ENCODE data around the gene SPN.
A peak's percentile ranks its signal among the peaks of the same experiment; 100 is the strongest.
"Not testable (repeated sequence)": the region's sequence is repeated elsewhere in the genome, so short reads cannot be mapped to it uniquely, and the experiment has no call there.

The SPN gene, protein sequence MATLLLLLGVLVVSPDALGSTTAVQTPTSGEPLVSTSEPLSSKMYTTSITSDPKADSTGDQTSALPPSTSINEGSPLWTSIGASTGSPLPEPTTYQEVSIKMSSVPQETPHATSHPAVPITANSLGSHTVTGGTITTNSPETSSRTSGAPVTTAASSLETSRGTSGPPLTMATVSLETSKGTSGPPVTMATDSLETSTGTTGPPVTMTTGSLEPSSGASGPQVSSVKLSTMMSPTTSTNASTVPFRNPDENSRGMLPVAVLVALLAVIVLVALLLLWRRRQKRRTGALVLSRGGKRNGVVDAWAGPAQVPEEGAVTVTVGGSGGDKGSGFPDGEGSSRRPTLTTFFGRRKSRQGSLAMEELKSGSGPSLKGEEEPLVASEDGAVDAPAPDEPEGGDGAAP

DNA sequence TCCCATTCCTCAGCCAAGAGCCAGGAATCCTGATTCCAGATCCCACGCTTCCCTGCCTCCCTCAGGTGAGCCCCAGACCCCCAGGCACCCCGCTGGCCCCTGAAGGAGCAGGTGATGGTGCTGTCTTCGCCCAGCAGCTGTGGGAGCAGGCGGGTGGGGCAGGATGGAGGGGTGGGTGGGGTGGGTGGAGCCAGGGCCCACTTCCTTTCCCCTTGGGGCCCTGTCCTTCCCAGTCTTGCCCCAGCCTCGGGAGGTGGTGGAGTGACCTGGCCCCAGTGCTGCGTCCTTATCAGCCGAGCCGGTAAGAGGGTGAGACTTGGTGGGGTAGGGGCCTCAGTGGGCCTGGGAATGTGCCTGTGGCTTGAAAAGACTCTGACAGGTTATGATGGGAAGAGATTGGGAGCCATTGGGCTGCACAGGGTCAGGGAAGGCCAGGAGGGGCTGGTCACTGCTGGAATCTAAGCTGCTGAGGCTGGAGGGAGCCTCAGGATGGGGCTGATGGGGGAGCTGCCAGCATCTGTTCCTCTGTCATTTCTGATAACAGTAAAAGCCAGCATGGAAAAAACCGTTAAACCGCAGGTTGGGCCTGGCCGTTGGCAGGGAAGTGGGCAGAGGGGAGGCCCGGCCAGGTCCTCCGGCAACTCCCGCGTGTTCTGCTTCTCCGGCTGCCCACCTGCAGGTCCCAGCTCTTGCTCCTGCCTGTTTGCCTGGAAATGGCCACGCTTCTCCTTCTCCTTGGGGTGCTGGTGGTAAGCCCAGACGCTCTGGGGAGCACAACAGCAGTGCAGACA lies at the start of gene SPN:
TSS of gene SPN (plus strand) at position 232 of the 791 bp plus-strand sequence. CDS start at position 714, 482 bp downstream.
- no peak for DNase-seq

DNA sequence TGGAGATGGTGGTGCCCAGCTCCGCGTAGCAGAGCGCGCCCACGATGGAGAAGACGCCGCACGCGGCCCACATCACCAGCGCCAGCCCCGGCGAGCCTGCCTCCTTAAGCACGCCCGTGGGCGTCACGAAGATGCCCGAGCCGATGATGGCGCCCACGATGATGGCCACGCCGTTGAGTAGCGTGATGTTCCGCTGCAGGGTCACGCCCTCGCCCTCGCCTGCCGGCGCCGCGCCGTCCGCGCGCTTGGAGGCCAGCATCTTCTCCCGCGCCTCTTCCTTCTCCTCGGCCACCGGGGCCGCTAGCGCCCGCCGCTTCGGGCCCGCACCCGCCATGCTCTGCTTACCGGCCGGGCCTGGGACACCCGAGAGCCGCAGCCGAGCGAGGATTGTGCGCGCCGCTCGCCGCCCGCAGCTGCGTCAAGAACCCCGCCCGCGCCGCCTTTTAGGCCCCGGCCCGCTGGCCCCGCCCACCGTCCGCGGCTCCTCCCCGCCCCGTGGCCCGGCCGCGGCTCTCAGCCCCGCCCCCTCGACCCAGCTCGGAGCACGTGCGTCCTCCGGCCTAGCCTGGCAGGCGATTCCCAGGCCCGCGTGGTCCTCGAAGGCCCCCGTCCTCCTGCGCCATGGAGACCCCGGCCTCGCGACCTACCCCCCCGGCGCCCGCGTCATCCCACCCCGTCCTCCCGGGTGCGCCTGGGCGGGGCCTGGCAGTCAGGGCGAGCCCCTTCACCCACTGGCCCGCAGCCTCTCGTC lies 49.6 kb upstream of the SPN start:
- DNase-seq, result peak; percentile 33

DNA sequence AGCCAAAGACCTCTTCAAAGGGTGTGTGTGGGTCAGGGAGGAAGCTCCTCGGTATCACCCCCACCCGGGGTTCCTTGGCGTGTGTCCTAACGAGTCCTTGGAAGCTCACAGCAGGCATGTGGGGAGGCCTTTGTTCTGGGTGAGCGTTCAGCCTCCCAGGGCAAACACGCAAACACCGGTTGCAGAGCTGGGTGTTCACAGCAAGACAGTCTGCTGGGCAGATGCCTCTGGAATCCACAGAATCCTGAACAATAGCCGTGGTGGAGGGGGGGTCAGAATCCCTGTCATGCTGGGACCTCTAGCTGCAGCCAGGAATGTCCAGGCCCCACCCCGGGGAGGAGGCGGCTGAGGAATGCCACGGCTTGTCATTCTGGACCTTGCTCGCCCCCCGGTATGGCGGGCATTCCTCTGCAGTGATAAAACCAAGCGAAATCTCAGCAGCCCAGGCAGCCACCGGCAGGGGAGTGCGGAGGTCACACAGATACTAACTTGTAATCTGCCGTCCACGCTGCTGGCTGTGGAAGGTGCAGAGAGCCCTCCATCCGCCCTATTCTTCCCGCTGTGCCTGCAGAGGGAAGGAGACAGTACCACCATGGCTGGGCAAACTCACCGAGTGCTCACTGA lies 48.2 kb upstream of the SPN start:
- not testable (repeated sequence) for DNase-seq

DNA sequence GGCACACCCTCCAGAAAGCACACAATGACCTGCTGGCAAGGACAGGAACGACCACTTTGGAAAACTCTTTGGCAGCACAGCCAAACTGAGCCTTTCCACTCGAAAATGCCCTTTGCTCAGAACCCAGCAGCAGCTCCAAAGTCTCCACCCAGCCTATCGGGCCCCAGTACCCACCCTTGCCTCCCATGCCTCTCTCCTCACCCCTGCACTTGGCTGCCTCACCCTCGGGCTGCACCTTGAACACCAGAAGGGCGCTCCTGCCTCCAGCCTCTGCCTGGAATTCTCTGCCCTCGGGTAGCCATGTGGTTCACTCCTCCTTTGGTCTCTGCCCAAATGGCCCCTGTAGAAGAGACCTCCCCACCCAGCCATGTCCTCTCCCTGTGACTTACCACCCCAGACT lies 46.9 kb upstream of the SPN start:
- DNase-seq, result not testable (repeated sequence)

DNA sequence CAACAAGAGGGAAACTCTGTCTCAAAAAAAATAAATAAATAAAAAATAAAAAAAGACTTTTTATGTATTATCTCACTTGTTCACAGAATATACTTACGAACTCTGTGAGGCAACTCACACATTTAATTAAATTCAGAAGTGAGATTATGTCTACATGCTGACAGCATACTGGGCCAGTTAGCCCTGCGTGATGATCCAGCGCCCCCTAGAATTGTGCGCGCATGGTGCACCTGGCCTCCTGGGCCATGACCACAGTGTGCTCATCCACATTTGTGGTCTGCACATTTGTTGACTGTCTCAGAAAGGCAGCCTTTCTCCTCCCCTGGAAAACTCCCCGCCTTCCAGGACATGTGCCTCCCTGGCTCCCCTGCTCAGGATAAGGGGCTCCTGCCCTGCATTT lies 42.5 kb upstream of the SPN start:
- not testable (repeated sequence) for DNase-seq

DNA sequence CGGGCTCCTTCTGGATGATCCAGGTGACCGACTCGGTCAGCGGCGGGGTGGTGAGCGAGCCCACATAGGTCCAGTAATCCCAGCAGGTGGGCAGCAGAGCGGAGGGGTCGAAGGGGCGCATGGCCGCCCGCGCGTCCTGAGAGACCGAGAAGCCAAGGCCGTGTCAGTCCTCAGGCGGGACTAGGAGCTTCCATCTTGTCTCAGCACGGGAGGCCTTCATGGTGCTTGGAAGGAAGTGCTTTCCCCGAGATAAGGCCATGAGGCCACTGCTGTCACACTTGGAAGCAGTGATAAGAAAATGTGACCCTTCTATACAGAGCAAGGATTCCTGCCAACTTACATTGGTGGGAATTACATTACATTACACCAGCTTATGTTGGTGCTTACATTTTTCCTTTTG lies 40.3 kb upstream of the SPN start:
- not testable (repeated sequence) for DNase-seq

DNA sequence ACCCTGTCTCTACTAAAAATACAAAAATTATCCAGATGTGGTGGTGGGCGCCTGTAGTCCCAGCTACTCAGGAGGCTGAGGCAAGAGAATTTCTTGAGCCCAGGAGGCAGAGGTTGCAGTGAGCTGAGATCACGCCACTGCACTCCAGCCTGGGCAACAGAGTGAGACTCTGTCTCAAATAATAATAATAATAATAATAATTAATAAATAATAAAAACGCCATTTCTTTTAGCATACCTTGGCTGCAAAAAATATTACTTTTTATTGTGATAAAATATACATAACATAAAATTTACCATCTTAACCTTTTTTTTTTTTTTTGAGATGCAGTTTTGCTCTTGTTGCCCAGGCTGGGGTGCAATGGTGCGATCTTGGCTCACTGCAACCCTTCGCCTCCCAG lies 39.8 kb upstream of the SPN start:
- not testable (repeated sequence) for DNase-seq

DNA sequence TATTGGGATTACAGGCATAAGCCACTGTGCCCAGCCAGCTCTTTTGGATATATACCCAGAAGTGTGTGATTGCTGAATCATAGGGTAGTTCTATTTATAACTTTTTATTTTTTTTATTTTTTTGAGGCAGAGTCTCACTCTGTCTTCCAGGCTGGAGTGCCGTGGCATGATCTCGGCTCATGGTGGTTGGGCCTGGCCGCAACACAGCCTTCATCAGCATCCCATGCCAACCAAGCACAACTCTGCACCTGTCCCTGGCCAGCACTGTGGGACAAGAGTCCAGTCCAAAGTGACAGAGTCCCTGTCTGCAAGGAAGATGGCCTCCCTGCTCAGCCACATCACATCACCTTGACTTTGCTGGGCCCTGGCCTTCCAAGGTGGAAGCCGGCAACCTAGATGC lies 37.9 kb upstream of the SPN start:
- not testable (repeated sequence) for DNase-seq

DNA sequence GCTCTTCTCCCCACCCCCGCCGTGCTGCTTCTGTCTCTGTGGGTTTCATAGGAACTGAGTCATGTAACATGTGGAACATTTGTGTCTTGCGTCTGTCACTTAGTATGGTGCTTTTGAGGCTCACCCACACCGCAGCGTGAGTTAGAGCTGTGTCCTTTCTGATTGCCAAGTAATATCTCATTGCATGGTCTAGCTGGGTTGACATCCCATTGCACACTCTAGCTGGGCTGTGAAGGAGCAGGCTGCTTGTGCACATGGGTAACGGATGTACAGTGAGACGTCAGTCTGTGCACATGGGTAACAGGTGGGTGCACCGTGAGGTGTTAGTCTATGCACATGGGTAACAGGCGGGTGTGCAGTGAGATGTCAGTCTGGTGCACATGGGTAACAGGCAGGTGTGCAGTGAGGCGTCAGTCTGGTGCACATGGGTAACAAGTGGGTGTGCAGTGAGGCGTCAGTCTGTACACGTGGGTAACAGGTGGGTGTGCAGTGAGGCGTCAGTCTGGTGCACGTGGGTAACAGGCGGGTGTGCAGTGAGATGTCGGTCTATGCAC lies 36.2 kb upstream of the SPN start:
- not testable (repeated sequence) for DNase-seq

DNA sequence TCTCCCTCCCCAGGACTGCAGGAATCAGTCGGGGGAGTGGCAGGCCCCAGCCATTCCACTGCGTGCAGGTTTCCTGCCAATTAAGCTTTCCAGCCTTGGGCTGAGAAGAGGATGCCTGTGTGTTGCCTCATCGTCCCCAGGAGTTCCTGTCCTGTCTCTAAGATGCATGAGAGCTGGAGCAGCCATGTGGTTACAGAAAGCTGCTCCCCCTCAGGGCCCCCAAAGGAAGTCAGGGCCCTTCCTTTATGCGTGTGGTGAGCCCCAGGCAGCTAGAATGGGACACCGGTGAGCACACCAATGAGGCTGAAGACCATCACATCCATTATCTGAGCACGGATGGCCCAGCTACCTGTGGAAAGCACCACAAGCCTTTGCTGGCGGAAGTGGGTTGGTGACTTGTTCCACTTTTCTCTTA lies 35.4 kb upstream of the SPN start:
- DNase-seq, result not testable (repeated sequence)

DNA sequence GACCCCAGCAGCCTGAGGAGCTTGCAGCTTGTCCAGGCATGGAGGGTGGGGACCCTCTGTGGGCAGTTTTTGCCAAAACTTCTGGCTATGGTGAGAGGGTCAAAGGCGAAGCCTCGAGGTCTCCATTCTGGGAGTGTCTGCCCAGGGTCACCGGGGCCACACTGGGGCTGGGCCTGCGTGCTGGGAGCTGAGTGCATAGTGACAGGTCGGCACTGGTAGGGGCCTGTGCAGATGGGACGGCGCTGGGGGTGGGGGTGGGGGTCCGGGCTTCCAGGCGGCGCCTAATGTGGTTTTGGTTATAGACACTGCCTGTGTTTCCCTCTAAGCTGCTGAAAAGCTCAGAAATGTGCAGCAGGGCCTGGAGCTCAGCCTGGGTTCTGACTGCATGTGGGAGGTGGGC lies 34.3 kb upstream of the SPN start:
- DNase-seq, result not testable (repeated sequence)

DNA sequence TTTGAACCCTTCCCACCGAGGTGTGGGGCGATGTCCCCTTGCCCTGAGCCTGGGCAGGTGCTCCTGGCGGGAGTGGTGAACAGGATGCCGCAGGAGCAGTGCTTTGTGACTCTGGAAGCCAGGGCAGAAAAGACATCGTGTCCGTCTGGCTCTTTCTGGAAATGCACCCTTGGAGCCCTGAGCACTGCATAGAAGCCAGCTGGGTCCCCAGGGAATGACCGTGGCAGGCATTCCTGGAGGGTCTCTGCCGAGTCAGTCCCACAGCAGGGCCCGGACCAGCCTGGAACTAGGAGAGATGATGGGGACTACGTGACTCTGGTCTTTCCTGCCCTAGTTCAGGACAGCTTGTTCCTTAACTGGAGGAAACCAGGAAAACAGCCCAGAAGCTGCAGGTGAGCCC lies 33.7 kb upstream of the SPN start:
- DNase-seq, result not testable (repeated sequence)

DNA sequence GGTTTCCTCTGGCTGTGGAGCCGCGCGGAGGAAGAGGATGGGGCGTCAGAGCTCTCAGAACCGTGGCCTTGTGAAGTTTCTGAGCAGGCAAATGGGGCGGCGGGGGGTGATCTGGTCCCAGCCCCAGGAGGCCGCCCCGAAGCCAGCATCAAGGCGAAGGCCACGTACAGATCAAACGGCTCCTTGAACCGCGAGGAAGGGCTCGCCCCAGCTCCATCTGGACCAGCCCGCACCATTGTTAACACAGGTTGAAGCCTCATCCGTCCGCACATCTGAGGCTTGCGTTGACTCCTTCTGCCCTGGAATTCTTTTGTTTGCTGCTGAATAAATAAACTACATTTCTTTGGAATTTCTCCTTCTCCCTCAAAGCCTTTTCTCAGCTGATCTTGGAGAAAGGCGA lies 31.4 kb upstream of the SPN start:
- DNase-seq, result not testable (repeated sequence)

DNA sequence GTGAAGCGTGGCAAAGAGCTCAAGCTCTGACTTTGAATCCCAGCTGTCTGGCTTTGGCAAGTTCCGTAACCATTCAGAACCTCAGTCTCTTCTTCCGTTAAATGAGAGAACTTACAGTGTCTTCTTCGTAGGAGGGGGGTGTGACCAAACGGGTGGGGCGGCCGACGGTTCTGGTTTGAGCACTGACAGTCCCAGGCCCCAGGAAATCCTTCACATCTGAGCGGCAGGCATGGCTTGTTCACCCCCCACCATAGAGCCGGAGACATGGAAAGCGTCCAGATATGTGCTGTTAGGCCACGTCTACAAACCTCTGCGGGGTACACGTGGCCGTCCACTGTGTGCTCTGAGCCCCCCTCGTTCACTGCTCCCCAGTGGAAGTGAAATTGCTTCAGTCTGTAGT lies 27.1 kb upstream of the SPN start:
- not testable (repeated sequence) for DNase-seq

DNA sequence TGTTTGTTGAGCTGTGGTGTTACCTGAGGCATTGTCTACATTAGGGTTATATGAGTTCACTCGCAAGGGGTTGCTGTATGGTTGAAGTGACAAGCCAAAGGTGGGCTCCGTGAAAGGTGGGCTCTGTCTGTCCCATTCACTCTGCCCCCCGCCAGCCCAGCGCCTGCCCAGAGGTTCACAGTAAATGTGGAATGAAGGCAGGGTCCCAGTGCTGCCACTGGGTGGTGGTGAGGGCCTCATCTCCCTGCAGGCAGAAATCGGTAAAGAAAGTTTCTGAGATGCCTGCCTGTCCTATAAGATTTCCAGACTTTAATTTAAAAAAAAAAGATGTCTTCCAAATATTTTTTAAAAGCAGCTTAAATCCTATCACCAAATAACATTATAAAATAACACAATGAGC lies 26.7 kb upstream of the SPN start:
- not testable (repeated sequence) for DNase-seq

DNA sequence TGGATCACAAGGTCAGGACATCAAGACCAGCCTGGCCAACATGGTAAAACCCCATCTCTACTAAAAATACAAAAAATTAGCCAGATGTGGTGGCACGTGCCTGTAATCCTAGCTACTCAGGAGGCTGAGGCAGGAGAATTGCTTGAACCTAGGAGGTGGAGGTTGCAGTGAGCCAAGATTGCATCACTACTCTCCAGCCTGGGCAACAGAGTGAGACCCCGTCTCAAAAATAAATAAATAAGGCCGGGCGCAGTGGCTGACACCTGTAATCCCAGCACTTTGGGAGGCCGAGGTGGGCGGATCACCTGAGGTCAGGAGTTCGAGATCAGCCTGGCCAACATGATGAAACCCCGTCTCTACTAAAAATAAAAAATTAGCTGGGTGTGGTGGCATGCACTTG lies 24.3 kb upstream of the SPN start:
- not testable (repeated sequence) for DNase-seq

DNA sequence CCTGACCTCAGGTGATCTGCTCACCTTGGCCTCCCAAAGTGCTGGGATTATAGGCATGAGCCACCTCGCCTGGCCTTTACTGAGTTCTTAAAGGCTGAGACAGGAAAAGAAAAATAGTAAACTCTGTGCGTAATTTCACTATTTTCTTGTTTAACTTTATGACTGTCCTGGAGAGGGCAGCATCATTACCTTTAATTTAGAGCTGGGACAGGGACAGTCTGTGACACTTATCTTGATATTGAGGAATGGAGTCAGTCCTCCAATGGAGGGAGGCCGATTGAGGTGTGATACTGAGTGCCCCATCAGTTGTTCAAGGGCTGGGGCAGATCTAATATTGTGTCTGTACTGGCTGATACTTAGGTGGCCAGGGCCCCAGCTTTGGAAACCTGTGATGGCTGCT lies 21.5 kb upstream of the SPN start:
- DNase-seq, result no peak

DNA sequence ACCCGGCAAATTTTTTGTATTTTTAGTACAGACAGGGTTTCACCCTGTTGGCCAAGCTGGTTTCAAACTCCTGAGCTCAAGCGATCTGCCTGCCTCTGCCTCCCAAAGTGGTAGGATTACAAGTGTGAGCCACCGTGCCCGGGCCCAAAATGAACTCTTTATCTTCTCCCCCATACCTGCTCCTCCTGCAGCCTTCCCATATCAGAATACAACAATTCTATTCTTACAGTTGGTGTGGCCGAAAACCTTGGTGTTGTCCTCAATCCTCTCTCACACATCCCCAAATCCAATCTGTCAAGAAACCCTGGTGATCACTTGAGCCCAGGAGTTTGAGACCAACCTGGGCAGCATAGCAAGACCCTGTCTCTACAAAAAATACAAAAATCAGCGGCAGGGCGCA lies 19.5 kb upstream of the SPN start:
- DNase-seq, result no peak

DNA sequence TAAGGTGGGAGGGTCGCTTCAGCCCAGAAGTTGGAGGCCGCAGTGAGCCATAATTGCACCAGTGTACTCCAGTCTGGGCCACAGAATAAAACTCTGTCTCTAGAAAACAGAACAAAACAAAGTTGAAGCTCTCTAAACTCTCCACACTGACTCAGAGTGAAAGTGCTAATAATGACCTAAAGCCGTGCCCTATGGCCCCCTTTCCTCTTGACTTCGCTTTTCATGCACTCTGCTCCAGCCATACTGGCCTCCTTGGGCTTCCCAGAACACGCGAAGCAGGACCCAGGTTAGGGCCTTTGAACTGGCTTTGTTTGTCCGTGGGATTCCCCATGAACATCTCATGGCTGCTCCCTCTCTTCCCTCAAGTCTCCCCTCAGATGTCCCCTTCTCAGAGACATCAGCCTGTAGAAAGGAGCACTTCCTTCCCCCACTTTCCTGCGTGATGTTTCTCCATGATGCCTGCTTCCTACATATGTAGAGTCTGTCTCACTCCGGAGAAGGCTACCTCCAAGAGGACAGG lies 18.6 kb upstream of the SPN start:
- DNase-seq, result no peak

DNA sequence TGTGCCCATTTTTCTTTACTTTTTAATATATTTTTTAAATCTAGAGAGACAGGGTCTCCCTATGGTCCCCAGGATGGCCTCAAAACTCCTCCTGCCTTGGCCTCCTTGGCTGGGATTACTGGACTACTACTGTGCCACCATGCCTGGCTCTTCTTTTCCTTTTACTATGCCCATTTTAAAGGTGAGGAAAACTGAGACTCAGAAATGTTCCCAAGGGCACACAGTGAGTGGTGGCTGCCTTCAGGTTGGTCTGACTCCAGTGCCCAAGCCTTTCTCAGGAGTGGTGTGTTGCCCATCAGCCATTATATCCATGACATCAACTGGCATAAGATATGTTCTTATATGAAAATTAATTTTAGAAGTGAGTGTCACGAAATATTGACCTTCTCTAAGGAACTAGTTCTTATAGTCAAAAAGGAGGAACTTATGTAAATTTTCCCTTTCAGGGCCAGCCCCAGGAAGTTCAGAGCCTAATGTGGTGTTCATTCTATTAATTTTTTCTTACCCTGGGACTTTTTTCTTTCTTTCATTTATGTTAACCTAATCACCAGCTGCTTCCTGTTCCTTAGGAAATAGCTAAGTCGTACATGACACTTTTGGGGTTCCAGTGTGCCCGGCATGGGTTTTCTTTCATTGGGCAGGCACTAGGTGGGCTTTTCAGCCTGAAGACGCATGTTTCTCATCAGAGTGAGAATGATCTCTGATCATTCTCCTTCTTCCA lies 17.9 kb upstream of the SPN start:
- no peak for DNase-seq

DNA sequence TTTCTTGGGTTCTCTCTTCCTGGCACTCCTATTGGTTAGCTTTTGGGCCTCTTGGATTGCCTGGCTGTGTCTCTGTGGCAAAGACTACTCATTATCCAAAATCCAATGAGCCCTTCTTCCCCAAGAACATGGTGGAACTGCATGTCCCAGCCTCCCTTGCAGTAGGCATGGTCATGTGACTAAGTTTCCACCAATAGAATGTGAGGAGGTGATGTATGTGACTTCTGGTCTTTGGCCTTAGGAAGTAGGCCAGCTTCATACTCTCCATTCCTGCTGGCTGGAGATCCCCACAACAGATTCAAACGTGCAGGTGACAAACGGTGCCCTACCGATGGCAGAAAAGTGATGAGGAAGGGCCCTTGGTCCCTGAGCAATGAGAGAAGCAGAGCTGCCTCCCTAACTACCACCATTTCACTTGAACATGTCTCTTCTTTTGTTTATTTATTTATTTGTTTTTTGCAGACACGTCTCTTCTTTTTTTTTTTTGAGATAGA lies 17.3 kb upstream of the SPN start:
- DNase-seq, result no peak

Measured in DMS79 treated with DMSO at 0.1 percent for 48 hours (cell line).